ENCODE data around the gene MT1B. TPM values are rescaled to one million over a fixed set of nuclear protein-coding genes. Genes with fewer than 3 reads are reported as not detected.

MT1B gene
- total and polyA plus RNA-seq, 11 donors: not detected

DNA sequence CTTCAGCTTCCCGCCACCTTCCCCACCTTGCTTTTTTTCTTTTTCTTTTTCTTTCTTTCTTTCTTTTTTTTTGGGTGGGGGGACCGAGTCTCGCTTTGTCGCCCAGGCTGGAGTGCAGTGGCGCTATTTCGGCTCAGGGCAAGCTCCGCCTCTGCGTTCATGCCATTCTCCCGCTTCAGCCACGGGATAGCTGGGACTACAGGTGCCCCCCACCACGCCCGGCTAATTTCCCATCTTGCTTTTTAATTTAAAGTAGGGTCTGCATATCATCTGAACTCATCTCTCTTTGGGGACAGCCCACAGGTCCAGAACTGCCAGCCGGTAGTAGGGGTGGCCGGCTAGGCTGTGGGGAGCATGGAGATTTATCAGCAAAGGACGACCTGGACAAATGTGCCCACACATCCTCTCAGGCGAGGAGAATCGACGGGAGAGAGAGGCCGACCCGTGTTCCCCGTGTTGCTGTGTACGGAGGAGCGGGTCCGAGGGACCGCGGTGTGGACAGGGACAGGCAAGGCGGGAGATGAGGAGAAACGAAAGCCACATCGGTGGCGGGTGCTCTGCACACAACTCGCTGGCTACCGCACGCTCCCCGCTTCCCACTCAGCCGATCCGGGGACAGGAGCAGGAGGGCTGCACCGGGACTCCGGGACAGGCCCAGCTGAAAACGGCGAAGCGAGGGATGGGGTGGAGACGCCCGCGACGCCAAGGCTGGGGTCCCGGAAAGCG, 16.8 kb upstream of the MT1B start:
- 17 to 34% (median 32%) methylated on average over 47 of the region's 47 CpGs for whole genome bisulfite sequencing, 4 donors
- H3K27ac ChIP-seq: no peak overlapping the region
- peak overlapping the region in 6 of 12 donors; percentile 4 to 28 (median 19) for H3K4me3 ChIP-seq
- no peaks in the 10 kb centered on the region for H3K36me3 ChIP-seq
- H3K9me3 ChIP-seq: no peaks in the 10 kb centered on the region
- ATAC-seq: no peak
- peaks cover 0 to 79% (median 29%) of the 10 kb centered on the region in 9 donors for H3K27me3 ChIP-seq
- H3K4me1 ChIP-seq: peaks cover 0 to 38% (median 17%) of the 10 kb centered on the region in 12 donors
- TF ChIP-seq, protein P1, sequence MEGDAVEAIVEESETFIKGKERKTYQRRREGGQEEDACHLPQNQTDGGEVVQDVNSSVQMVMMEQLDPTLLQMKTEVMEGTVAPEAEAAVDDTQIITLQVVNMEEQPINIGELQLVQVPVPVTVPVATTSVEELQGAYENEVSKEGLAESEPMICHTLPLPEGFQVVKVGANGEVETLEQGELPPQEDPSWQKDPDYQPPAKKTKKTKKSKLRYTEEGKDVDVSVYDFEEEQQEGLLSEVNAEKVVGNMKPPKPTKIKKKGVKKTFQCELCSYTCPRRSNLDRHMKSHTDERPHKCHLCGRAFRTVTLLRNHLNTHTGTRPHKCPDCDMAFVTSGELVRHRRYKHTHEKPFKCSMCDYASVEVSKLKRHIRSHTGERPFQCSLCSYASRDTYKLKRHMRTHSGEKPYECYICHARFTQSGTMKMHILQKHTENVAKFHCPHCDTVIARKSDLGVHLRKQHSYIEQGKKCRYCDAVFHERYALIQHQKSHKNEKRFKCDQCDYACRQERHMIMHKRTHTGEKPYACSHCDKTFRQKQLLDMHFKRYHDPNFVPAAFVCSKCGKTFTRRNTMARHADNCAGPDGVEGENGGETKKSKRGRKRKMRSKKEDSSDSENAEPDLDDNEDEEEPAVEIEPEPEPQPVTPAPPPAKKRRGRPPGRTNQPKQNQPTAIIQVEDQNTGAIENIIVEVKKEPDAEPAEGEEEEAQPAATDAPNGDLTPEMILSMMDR (IDR thresholded peaks at IDR 0.05): no peak
- no peak for TF ChIP-seq POLR2A (IDR thresholded peaks at IDR 0.05)
- peak in 1 of 5 donors; percentile 60 for DNase-seq
- intact Hi-C loops (cut with DNase I): loop anchor here in 1 of 10 donors (5.0 kb wide), 1 partner anchor 47 kb away; the partner anchor contains the start of gene MT1X

DNA sequence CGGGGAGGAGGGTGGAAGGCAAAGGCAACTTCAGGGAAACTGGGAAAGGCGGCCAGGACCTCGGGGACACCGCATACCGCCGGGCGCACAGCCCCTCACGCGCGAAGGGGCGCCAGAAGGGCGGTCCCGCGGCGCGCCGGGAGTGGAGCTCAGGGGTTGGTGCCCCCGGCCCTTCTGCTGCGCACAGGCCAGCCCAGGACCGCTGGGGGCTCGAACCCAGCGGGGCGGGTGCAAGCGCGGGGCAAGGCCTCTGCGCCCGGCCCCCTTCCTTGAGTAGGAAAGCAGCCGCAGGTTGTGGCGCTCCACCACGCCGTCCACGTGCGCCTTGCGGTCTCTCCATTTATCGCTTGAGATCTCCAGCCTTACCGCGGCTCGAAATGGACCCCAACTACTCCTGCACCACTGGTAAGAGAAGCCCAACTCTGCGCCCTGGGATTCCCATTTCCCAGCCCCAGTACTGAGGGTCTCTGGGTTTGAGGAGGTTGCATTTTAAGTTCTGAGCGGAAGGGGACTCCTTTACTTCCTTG, 16.2 kb upstream of the MT1B start:
- ATAC-seq: no peak
- WGBS, 4 donors: 11 to 42% (median 23%) methylated on average over 36 to 40 of the region's 40 CpGs
- Histone ChIP-seq H3K27ac (no peak overlapping the region), H3K9me3 (no peaks in the 10 kb centered on the region), H3K27me3 (peaks cover 0 to 83% (median 29%) of the 10 kb centered on the region in 9 donors), H3K4me3 (peak overlapping the region in 6 of 12 donors; percentile 4 to 28 (median 19)), H3K4me1 (peaks cover 0 to 38% (median 17%) of the 10 kb centered on the region in 12 donors), H3K36me3 (no peaks in the 10 kb centered on the region)
- intact Hi-C loops (cut with DNase I): loop anchor here in 1 of 10 donors (5.0 kb wide), 1 partner anchor 47 kb away; the partner anchor contains the start of gene MT1X
- no peak for DNase-seq
- TF ChIP-seq POLR2A (IDR thresholded peaks at IDR 0.05): no peak
- TF ChIP-seq, protein P1 (IDR thresholded peaks at IDR 0.05): no peak

DNA sequence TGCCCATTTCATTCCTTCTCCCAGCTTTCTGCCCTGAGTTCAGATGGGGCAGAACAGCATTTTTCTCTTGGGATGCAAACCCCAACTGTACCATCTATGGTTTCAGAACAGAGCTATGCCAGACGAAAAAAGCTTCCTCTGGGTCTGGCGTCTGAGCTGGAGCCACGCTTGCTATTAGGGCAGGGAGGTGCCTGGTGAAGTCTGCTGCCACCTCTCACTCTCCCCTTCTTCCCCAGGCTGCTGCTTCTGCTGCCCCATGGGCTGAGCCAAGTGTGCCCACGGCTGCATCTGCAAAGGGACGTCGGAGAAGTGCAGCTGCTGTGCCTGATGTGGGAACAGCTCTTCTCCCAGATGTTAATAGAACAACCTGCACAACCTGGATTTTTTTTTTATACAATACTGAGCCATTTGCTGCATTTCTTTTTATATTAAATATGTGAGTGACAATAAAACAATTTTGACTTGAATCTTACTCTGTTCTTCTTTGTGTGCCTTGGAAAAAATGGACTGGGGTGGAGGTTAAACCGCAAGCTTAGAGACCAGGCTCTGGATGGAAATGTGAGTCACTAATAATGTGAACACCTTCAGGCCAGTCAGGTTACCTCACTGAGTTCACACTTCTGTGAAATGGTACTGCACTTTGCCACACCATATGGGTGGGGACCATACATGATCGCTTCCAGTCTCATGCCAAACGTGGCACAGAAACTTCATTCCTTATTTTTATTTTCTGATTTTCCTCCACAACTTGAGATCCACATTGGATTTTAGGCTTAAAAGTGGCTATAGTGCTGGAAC, 14.9 kb upstream of the MT1B start:
- DNase-seq: no peak
- 39 to 65% (median 61%) methylated on average over 9 of the region's 9 CpGs for WGBS, 4 donors
- Histone ChIP-seq H3K27ac (no peak overlapping the region), H3K9me3 (no peaks in the 10 kb centered on the region), H3K36me3 (no peaks in the 10 kb centered on the region), H3K4me1 (peaks cover 0 to 38% (median 16%) of the 10 kb centered on the region in 12 donors), H3K4me3 (no peak overlapping the region), H3K27me3 (peaks cover 0 to 89% (median 29%) of the 10 kb centered on the region in 9 donors)
- intact Hi-C loops (cut with DNase I): loop anchor here in 1 of 10 donors (5.0 kb wide), 1 partner anchor 45 kb away; the partner anchor contains the start of gene MT1X
- no peak for ATAC-seq
- TF ChIP-seq, protein P1 (IDR thresholded peaks at IDR 0.05): no peak
- TF ChIP-seq POLR2A (IDR thresholded peaks at IDR 0.05): no peak

Measured in heart left ventricle (tissue), 16 donors.